Osteocyte (in vitro differentiated cells): ENCODE results near the gene MAPK1. TPM values are rescaled to one million over a fixed set of nuclear protein-coding genes. Genes with fewer than 3 reads are reported as not detected.
"Not testable (repeated sequence)": the region's sequence is repeated elsewhere in the genome, so short reads cannot be mapped to it uniquely, and the experiment has no call there.

ENCODE experiments used
- DNase-seq: peaks from one replicate; pipeline ENCODE4 v3.0.0; 2021; ENCODE audit warnings: mixed read lengths; ENCODE audit not compliant: unreplicated experiment; ENCODE audit errors: extremely low spot score
- H3K27ac Mint-ChIP-seq: one replicate; pipeline ENCODE4 v1.8.0; 2021; ENCODE audit warnings: mild to moderate bottlenecking, mixed read lengths; ENCODE audit not compliant: unreplicated experiment
- H3K27me3 Mint-ChIP-seq: one replicate; pipeline ENCODE4 v1.8.0; 2021; ENCODE audit warnings: mixed read lengths; ENCODE audit not compliant: unreplicated experiment
- H3K36me3 Mint-ChIP-seq: one replicate; pipeline ENCODE4 v1.8.0; 2021; ENCODE audit warnings: mixed read lengths; ENCODE audit not compliant: unreplicated experiment
- H3K4me1 Mint-ChIP-seq: one replicate; pipeline ENCODE4 v1.8.0; 2021; ENCODE audit warnings: mixed read lengths; ENCODE audit not compliant: unreplicated experiment
- H3K4me3 Mint-ChIP-seq: one replicate; pipeline ENCODE4 v1.8.0; 2021; ENCODE audit warnings: mild to moderate bottlenecking, moderate library complexity, mixed read lengths; ENCODE audit not compliant: unreplicated experiment
- H3K9me3 Mint-ChIP-seq: one replicate; pipeline ENCODE4 v1.8.0; 2021; ENCODE audit warnings: mixed read lengths; ENCODE audit not compliant: unreplicated experiment
- total RNA-seq: library from RNA; stranded (reverse); gene quantifications from 2 replicates; pipeline ENCODE4 v1.2.1, GENCODE V29; 2021
- TF ChIP-seq, protein P1 (sequence below): fragments of 200-600 bp; sonication (generic); IDR thresholded peaks from 2 replicates; pipeline ENCODE4 v1.5.0; 2021; ENCODE audit warnings: antibody characterized with exemption, mild to moderate bottlenecking, moderate library complexity

The MAPK1 gene
- total RNA-seq, 1 donor from 2014 or later: 159 TPM

DNA sequence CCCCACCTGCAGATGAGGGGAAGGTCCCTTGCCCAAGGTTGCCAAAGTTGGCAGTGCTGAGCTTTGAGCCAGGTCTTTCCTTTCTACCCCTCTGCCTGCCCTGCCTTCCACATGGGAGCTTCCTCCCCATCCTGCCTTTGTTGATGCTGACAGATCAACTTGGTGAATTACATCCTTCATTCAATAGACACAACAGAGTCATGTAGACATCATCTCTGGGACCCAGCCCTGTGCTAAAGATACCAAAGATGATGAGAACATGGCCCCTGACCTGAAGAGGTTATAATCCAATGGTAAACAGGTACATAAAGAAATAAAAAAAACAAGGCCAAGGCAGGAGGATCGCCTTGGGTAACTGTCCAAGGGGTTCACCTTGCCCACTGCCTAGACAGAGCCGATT, 42.4 kb upstream of the MAPK1 start:
- H3K9me3 Mint-ChIP-seq: no peaks in the 10 kb centered on the region

DNA sequence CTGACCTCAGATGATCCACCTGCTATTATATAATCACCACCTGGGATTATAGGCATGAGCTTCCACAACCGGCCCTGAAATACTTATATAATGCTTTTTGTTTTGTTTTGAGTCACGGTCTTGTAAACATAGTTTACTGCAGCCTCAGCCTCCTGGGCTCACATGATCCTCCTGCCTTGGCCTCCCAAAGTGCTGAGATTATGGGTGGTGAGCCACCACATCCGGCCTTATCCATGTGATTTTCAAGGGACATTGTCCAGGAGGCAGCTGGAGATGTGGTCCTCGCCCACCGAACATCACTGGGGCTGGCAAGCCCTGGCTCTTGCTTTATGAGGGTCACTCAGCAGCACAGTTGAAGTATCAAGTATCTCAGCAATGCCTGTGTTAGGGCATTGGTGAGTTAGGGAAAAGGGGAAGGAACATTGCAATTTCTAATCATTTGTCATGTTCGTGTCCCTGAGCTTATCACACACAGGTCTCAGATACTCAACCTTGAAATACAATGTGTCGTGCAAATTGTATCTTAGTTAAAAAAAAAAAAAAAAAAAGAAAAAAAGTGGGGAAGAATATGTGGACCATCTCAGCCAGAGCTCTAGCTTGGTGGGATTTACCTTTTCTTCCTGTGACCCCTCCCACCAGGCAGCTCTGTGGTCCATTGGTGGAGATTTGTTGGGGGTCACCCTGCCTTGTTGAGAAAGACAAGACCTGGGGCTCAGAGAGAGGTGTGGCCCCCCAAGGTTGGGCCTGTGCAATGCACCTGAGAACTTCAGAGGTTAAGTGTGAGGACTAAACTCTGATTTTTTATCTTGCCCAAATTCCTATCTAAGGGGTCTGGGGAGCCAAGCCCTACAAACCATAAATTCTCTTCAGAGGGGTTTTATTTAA, 40.4 kb upstream of the MAPK1 start:
- no peaks in the 10 kb centered on the region for H3K4me1 Mint-ChIP-seq
- no peaks in the 10 kb centered on the region for H3K27me3 Mint-ChIP-seq
- no peak overlapping the region for H3K4me3 Mint-ChIP-seq
- H3K36me3 Mint-ChIP-seq: no peaks in the 10 kb centered on the region
- no peaks in the 10 kb centered on the region for H3K9me3 Mint-ChIP-seq
- DNase-seq: no peak
- TF ChIP-seq, protein P1, sequence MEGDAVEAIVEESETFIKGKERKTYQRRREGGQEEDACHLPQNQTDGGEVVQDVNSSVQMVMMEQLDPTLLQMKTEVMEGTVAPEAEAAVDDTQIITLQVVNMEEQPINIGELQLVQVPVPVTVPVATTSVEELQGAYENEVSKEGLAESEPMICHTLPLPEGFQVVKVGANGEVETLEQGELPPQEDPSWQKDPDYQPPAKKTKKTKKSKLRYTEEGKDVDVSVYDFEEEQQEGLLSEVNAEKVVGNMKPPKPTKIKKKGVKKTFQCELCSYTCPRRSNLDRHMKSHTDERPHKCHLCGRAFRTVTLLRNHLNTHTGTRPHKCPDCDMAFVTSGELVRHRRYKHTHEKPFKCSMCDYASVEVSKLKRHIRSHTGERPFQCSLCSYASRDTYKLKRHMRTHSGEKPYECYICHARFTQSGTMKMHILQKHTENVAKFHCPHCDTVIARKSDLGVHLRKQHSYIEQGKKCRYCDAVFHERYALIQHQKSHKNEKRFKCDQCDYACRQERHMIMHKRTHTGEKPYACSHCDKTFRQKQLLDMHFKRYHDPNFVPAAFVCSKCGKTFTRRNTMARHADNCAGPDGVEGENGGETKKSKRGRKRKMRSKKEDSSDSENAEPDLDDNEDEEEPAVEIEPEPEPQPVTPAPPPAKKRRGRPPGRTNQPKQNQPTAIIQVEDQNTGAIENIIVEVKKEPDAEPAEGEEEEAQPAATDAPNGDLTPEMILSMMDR: no peak
- no peak overlapping the region for H3K27ac Mint-ChIP-seq

More for the DNA sequence above, 42.4 kb upstream of the MAPK1 start:
- DNase-seq: no peak
- TF ChIP-seq, protein P1: no peak
- Mint-ChIP-seq H3K27ac (no peak overlapping the region), H3K4me3 (no peak overlapping the region), H3K36me3 (no peaks in the 10 kb centered on the region), H3K4me1 (no peaks in the 10 kb centered on the region), H3K27me3 (no peaks in the 10 kb centered on the region)

DNA sequence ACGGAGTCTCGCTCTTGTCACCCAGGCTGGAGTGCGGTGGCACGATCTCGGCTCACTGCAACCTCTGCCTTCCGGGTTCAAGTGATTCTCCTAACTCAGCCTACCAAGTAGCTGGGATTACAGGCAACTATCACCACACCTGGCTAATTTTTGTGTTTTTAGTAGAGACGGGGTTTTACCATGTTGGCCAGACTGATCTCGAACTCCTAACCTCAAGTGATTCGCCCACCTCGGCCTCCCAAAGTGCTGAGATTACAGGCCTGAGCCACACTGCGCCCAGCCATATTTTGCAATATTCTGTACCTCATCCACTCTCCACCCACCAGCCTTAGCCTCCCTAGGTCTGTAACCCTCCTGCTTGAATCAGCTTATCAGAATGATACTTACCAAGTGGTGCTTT, 37.8 kb upstream of the MAPK1 start:
- H3K27me3 Mint-ChIP-seq, H3K9me3 Mint-ChIP-seq, H3K27ac Mint-ChIP-seq, H3K4me3 Mint-ChIP-seq, DNase-seq, H3K36me3 Mint-ChIP-seq, H3K4me1 Mint-ChIP-seq: not testable (repeated sequence)

DNA sequence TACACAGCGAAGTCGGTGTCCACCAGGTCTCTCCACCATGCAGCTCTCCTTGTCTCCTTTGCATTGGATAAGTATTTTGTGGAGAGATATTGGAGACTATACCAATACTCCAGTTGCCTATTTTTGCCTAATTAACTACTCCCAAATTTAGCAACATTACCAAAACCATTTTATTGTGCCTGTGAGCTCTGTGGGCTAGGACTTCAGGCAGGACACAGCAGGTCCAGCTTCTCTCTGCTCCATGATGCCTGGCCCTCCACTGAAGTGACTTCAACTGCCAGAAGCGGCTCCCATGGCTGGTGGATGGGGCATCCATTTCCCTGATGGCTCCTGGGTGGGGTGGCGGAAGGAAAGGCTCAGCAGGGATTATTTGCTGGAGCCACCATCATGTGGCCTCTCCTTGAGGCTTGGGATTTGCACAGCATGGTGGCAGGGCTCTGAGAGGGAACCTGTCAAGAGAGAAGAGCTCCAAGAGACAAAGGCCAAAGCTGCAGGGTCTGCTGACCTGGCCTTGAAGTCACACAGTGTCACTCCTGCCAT, 36.9 kb upstream of the MAPK1 start:
- peaks cover 5% of the 10 kb centered on the region for H3K4me1 Mint-ChIP-seq
- no peak overlapping the region for H3K27ac Mint-ChIP-seq
- no peaks in the 10 kb centered on the region for H3K27me3 Mint-ChIP-seq
- DNase-seq: no peak
- no peak overlapping the region for H3K4me3 Mint-ChIP-seq
- H3K36me3 Mint-ChIP-seq: no peaks in the 10 kb centered on the region
- H3K9me3 Mint-ChIP-seq: no peaks in the 10 kb centered on the region
- TF ChIP-seq, protein P1: no peak

DNA sequence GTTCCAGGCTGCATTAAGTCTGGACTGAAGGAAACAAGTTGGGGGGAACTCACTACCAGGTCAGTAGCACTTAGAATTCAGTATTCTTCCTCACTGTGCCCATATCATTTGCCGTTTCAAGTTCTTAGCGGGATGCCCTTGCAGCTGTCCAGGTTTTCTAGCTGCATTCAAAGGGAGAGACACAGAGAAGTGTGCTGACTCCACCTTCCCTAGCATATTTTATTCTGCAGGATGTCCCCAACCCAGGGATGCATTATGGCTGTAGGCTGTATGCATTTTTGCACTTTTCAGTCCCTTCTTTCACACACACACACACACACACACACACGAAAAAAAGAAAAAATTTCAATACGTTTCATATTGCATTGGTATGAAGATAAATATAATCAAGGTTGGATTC, 35.8 kb upstream of the MAPK1 start:
- Mint-ChIP-seq H3K4me1 (peaks cover 5% of the 10 kb centered on the region), H3K27me3 (no peaks in the 10 kb centered on the region), H3K27ac (no peak overlapping the region), H3K36me3 (no peaks in the 10 kb centered on the region), H3K9me3 (no peaks in the 10 kb centered on the region), H3K4me3 (no peak overlapping the region)
- TF ChIP-seq, protein P1: no peak
- DNase-seq: no peak
